ENCODE data around the gene POU3F1.

Gene POU3F1

DNA sequence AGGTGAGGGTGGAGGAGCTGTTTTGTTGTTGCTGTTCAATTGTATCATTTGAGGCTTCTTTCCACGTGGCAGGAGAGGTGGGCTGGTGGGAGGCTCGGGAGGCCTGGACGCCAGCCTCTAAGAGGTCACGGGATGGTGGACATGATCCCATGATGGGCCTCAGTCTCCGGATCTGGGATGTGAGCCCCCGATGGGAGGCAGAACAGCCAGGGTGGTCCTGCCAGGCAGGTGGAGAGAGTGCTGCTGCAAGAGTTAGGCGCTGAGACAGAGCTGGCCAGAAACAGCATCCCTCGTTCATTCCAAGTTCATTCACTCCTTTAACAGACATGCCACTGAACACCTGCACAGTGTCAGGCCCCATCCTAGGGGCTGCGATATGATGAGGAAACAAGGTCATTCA is 41.1 kb upstream of the POU3F1 start:
- Histone ChIP-seq H3K27me3 (replicated peaks; ENCODE audit: control insufficient read depth, insufficient read depth, low read length, poor library complexity, severe bottlenecking) (peaks cover 2% of the 10 kb centered on the region), H3K4me1 (ENCODE audit: control insufficient read depth, insufficient read depth, low read length, poor library complexity, severe bottlenecking) (no peaks in the 10 kb centered on the region), H3K4me3 (ENCODE audit: insufficient read depth, low read depth, low read length, poor library complexity, severe bottlenecking) (no peak overlapping the region), H3K36me3 (ENCODE audit: control insufficient read depth, insufficient read depth, low read length) (no peaks in the 10 kb centered on the region), H3K9me3 (ENCODE audit: control insufficient read depth, low read length) (no peaks in the 10 kb centered on the region), H3K27ac (ENCODE audit: insufficient read depth, low read length, poor library complexity, severe bottlenecking) (no peak overlapping the region)
- DNase-seq: no peak

DNA sequence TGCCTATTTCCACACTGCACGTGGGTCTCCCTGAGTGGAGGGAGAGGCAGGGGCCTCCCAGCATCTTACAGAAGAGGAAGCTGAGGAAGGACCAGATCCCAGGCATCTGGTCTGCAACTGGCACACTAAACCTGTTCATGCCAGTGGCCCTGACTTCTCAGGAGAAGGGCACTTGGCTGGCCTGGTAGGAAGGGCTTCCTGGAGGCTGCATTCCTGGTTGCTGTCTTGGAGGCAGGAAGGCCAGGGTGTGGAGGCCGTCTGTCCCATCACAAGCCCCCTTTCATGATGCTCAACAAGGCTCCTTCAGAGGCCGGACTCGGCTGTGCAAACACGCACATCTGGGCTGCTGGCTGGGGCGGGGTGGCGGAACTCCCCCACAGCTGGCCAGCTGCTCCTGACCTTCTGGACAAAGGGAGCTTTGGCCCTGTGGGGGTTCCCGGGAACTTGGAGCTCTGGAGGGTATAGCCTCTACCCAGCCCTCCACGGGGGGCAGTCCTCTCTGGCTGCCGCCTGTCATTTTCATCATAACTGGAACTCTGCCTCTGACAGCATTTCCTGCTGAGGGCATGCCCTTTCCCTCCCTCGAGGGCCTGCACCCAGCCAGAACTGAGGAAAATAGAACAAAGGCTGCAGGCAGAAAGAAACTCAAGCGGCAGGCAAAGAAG is 39.2 kb upstream of the POU3F1 start:
- no peak overlapping the region for H3K27ac ChIP-seq (ENCODE audit: insufficient read depth, low read length, poor library complexity, severe bottlenecking)
- no peak overlapping the region for H3K4me3 ChIP-seq (ENCODE audit: insufficient read depth, low read depth, low read length, poor library complexity, severe bottlenecking)
- no peaks in the 10 kb centered on the region for H3K9me3 ChIP-seq (ENCODE audit: control insufficient read depth, low read length)
- H3K36me3 ChIP-seq (ENCODE audit: control insufficient read depth, insufficient read depth, low read length): no peaks in the 10 kb centered on the region
- peaks cover 2% of the 10 kb centered on the region for H3K27me3 ChIP-seq (replicated peaks; ENCODE audit: control insufficient read depth, insufficient read depth, low read length, poor library complexity, severe bottlenecking)
- DNase-seq: no peak
- no peaks in the 10 kb centered on the region for H3K4me1 ChIP-seq (ENCODE audit: control insufficient read depth, insufficient read depth, low read length, poor library complexity, severe bottlenecking)

DNA sequence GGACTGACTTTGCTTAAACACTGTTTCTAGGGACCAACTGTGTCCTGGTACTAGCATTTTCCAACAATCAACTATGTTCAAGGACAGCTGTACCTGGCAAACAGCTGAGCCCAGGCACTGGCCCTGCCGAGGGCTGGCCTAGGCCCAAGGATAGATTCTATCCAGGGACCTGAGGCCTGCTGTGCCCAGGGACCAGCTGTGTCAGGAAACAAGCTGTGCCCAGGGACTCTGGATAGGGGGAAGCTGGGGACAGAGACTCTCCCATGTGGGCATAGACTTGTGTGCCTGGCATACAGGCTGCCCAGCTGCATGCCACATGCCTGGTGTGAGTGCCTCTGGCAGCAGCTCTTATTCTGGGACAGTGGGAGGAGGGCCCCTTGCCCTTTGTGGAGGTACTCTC is 38.1 kb upstream of the POU3F1 start:
- Histone ChIP-seq H3K36me3 (ENCODE audit: control insufficient read depth, insufficient read depth, low read length) (no peaks in the 10 kb centered on the region), H3K4me1 (ENCODE audit: control insufficient read depth, insufficient read depth, low read length, poor library complexity, severe bottlenecking) (no peaks in the 10 kb centered on the region), H3K4me3 (ENCODE audit: insufficient read depth, low read depth, low read length, poor library complexity, severe bottlenecking) (no peak overlapping the region), H3K27me3 (replicated peaks; ENCODE audit: control insufficient read depth, insufficient read depth, low read length, poor library complexity, severe bottlenecking) (peaks cover 2% of the 10 kb centered on the region), H3K9me3 (ENCODE audit: control insufficient read depth, low read length) (no peaks in the 10 kb centered on the region), H3K27ac (ENCODE audit: insufficient read depth, low read length, poor library complexity, severe bottlenecking) (no peak overlapping the region)
- DNase-seq: no peak

DNA sequence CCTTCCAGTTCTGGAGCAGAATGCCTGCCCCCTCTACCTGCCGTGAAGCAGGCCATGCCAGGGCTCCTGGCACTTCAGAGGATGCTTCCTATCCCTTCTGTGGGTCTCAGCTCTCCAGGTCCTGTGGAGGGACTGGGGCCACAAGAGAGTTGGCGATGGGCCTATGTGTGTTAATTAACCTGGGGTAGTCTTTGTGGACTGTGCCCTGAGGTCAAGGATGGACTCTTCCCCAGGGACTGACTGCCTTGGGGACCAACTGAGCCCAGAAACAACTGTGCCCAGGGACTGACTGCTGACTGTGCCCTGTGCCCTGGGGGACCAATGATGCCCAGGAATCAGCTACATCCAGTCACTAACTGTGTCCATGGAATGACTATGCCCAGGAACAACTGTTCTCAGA is 37.5 kb upstream of the POU3F1 start:
- Histone ChIP-seq H3K27me3 (replicated peaks; ENCODE audit: control insufficient read depth, insufficient read depth, low read length, poor library complexity, severe bottlenecking) (peaks cover 2% of the 10 kb centered on the region), H3K27ac (ENCODE audit: insufficient read depth, low read length, poor library complexity, severe bottlenecking) (no peak overlapping the region), H3K4me3 (ENCODE audit: insufficient read depth, low read depth, low read length, poor library complexity, severe bottlenecking) (no peak overlapping the region), H3K4me1 (ENCODE audit: control insufficient read depth, insufficient read depth, low read length, poor library complexity, severe bottlenecking) (no peaks in the 10 kb centered on the region), H3K9me3 (ENCODE audit: control insufficient read depth, low read length) (no peaks in the 10 kb centered on the region), H3K36me3 (ENCODE audit: control insufficient read depth, insufficient read depth, low read length) (no peaks in the 10 kb centered on the region)
- no peak for DNase-seq

DNA sequence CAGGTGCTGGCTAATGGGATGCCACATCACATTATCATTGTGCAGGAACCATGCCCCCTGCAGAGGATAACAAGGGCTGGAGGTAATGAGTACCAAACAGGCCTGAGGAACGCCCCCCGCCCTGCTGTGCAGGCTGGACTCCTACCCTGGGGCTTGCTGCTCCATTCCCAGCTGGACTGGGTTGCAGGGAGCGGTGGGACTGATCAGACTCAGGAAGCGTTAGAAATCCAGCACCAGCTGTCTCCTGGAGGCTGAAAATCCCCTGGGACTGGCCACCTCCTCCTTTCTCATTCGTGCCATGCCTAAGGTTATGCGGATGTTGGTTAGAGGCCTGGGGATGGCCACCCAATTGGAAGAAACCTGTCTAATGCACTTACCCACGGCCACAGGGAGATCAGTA is 36.9 kb upstream of the POU3F1 start:
- H3K4me1 ChIP-seq (ENCODE audit: control insufficient read depth, insufficient read depth, low read length, poor library complexity, severe bottlenecking): no peaks in the 10 kb centered on the region
- no peaks in the 10 kb centered on the region for H3K9me3 ChIP-seq (ENCODE audit: control insufficient read depth, low read length)
- no peak for DNase-seq
- no peaks in the 10 kb centered on the region for H3K36me3 ChIP-seq (ENCODE audit: control insufficient read depth, insufficient read depth, low read length)
- H3K4me3 ChIP-seq (ENCODE audit: insufficient read depth, low read depth, low read length, poor library complexity, severe bottlenecking): no peak overlapping the region
- H3K27ac ChIP-seq (ENCODE audit: insufficient read depth, low read length, poor library complexity, severe bottlenecking): no peak overlapping the region
- H3K27me3 ChIP-seq (replicated peaks; ENCODE audit: control insufficient read depth, insufficient read depth, low read length, poor library complexity, severe bottlenecking): no peaks in the 10 kb centered on the region

DNA sequence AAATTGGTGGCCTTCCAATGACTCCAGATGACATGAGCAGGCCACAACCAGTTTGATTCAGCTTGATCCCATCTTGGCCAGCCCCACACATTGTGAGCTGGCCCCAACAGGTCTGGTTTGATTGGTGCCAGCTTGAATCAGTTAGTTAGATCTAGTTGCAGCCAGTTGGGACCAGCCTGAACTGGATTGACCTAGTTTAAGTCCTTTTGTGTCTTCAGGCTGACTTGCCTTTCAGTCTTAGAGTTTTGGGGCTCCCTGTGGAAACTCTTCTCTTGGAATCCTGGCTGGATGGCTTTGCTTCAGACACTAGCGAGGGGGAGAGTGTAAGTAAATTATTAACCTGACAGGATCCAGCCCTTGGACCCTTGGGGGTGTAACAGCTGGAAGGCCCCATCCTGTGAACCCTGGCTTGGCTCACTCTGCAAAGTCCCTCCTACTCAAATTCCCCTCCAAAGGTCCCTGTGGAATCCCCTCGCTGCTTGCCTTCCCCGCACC is 36.2 kb upstream of the POU3F1 start:
- Histone ChIP-seq H3K4me3 (ENCODE audit: insufficient read depth, low read depth, low read length, poor library complexity, severe bottlenecking) (no peak overlapping the region), H3K27ac (ENCODE audit: insufficient read depth, low read length, poor library complexity, severe bottlenecking) (no peak overlapping the region), H3K36me3 (ENCODE audit: control insufficient read depth, insufficient read depth, low read length) (no peaks in the 10 kb centered on the region), H3K27me3 (replicated peaks; ENCODE audit: control insufficient read depth, insufficient read depth, low read length, poor library complexity, severe bottlenecking) (no peaks in the 10 kb centered on the region), H3K9me3 (ENCODE audit: control insufficient read depth, low read length) (no peaks in the 10 kb centered on the region), H3K4me1 (ENCODE audit: control insufficient read depth, insufficient read depth, low read length, poor library complexity, severe bottlenecking) (no peaks in the 10 kb centered on the region)
- no peak for DNase-seq

DNA sequence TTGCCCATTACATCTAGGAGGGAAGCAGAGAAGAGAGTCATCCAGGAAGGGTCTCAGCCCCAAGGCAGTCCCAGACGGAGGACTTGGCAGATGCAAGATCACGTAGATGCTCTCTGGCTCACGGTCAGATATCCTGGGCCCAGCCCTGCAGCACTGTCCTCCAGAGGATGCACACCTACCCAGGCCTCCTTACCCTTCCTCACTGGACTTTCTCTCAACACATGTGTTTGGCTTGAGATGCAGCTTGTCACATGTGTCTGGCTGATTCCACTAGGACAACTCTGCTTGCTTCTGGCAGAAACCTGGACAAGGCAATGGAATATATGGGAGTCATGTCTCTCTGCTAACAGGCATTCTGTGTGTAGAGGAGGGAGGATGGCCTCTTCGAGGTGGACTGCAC is 32.4 kb upstream of the POU3F1 start:
- H3K36me3 ChIP-seq (ENCODE audit: control insufficient read depth, insufficient read depth, low read length): no peaks in the 10 kb centered on the region
- peaks cover 3% of the 10 kb centered on the region for H3K27me3 ChIP-seq (replicated peaks; ENCODE audit: control insufficient read depth, insufficient read depth, low read length, poor library complexity, severe bottlenecking)
- H3K27ac ChIP-seq (ENCODE audit: insufficient read depth, low read length, poor library complexity, severe bottlenecking): no peak overlapping the region
- DNase-seq: no peak
- no peaks in the 10 kb centered on the region for H3K4me1 ChIP-seq (ENCODE audit: control insufficient read depth, insufficient read depth, low read length, poor library complexity, severe bottlenecking)
- H3K4me3 ChIP-seq (ENCODE audit: insufficient read depth, low read depth, low read length, poor library complexity, severe bottlenecking): no peak overlapping the region
- H3K9me3 ChIP-seq (ENCODE audit: control insufficient read depth, low read length): no peaks in the 10 kb centered on the region

DNA sequence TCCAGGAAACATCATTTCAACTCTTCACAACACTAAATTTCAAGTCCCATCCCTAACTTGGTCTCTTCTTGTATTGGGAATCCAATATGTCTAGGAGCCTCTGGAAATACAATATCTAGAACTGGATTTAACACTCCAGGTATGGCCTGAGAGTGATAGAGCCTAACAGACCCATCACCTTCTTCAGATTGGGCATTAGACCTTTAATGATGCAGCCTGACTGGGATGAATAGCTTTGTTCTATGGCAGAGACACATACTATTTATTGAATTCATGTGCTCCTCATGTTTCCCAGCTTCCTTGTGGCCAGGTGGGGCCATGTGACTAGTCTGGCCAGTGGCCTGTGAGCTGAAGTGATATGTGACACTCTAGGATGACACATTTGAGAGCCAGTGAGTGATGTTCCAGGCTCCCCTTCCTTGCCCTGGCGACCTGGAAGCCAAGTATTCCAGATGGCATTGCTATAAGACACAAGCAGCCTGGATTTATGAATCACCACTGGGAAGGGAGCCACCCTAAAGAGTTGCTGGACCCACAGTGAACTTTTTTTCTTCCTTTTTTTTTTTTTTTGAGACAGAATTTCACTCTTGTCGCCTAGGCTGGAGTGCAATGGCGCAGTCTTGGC is 31.0 kb upstream of the POU3F1 start:
- Histone ChIP-seq H3K36me3 (ENCODE audit: control insufficient read depth, insufficient read depth, low read length) (no peaks in the 10 kb centered on the region), H3K4me3 (ENCODE audit: insufficient read depth, low read depth, low read length, poor library complexity, severe bottlenecking) (no peak overlapping the region), H3K4me1 (ENCODE audit: control insufficient read depth, insufficient read depth, low read length, poor library complexity, severe bottlenecking) (no peaks in the 10 kb centered on the region), H3K9me3 (ENCODE audit: control insufficient read depth, low read length) (no peaks in the 10 kb centered on the region), H3K27me3 (replicated peaks; ENCODE audit: control insufficient read depth, insufficient read depth, low read length, poor library complexity, severe bottlenecking) (peaks cover 3% of the 10 kb centered on the region), H3K27ac (ENCODE audit: insufficient read depth, low read length, poor library complexity, severe bottlenecking) (no peak overlapping the region)
- no peak for DNase-seq

DNA sequence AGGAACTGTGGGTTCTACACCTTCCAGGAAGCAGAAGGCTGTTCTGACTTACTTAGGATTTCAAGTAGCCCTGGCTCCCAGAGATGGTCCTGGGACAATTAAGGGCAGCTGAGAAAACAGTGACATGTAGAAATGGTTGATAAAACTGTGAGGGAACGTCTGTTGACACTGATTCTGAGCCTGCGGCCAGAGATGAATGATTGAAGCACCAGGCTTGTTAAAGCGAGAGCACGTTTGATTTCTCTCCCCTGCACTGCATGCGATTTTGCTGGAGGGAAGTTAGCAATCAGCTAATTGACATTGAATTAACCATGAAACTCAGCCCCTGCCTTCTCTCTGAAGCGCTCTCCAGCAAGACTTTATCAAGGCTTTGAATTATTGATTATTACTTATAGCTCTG is 29.9 kb upstream of the POU3F1 start:
- Histone ChIP-seq H3K27me3 (replicated peaks; ENCODE audit: control insufficient read depth, insufficient read depth, low read length, poor library complexity, severe bottlenecking) (peaks cover 3% of the 10 kb centered on the region), H3K4me3 (ENCODE audit: insufficient read depth, low read depth, low read length, poor library complexity, severe bottlenecking) (no peak overlapping the region), H3K4me1 (ENCODE audit: control insufficient read depth, insufficient read depth, low read length, poor library complexity, severe bottlenecking) (no peaks in the 10 kb centered on the region), H3K9me3 (ENCODE audit: control insufficient read depth, low read length) (no peaks in the 10 kb centered on the region), H3K27ac (ENCODE audit: insufficient read depth, low read length, poor library complexity, severe bottlenecking) (no peak overlapping the region), H3K36me3 (ENCODE audit: control insufficient read depth, insufficient read depth, low read length) (no peaks in the 10 kb centered on the region)
- DNase-seq: no peak

DNA sequence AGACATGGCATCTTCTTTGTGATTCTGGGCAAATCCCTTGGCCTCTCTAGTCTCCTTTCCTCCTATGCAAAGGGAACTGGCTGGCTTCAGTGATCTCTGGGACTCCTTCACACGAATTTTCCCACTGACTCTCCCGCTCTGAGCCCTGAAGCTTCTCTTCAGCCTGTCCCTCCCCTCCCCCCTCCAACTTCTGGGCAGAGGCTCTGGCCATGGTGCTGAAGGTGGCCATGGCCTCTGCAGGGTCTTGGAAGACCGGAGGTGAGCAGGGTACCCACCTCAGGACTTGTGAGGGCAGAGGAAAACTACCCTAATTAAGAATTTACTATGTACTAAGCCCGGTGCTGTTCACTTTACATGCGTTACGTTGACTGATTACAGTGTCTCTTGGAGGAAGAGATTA is 29.4 kb upstream of the POU3F1 start:
- H3K36me3 ChIP-seq (ENCODE audit: control insufficient read depth, insufficient read depth, low read length): no peaks in the 10 kb centered on the region
- H3K27me3 ChIP-seq (replicated peaks; ENCODE audit: control insufficient read depth, insufficient read depth, low read length, poor library complexity, severe bottlenecking): peaks cover 3% of the 10 kb centered on the region
- no peak overlapping the region for H3K27ac ChIP-seq (ENCODE audit: insufficient read depth, low read length, poor library complexity, severe bottlenecking)
- H3K4me3 ChIP-seq (ENCODE audit: insufficient read depth, low read depth, low read length, poor library complexity, severe bottlenecking): no peak overlapping the region
- H3K9me3 ChIP-seq (ENCODE audit: control insufficient read depth, low read length): no peaks in the 10 kb centered on the region
- no peak for DNase-seq
- H3K4me1 ChIP-seq (ENCODE audit: control insufficient read depth, insufficient read depth, low read length, poor library complexity, severe bottlenecking): no peaks in the 10 kb centered on the region

Data from effector memory CD4-positive, alpha-beta T cell (primary cell).